Neuronal stem cell (in vitro differentiated cells): Measurements from ENCODE around the gene LECT2.

ENCODE experiments used
- DNase-seq: peaks from one replicate; pipeline ENCODE4 v3.0.0-alpha.2; 2013; ENCODE audit warnings: low spot score
- H2AFZ ChIP-seq: one replicate; pipeline ENCODE4 v1.6.1; 2013; ENCODE audit warnings: mild to moderate bottlenecking, low read length, inconsistent platforms
- H2AK5ac ChIP-seq: 2 replicates; pipeline ENCODE4 v1.6.1; 2013; ENCODE audit warnings: low read depth, mild to moderate bottlenecking, inconsistent platforms, low read length, moderate library complexity, mixed read lengths
- H2BK120ac ChIP-seq: 2 replicates; pipeline ENCODE4 v1.6.1; 2013; ENCODE audit warnings: low read depth, mild to moderate bottlenecking, inconsistent platforms, low read length, moderate library complexity, mixed read lengths
- H2BK12ac ChIP-seq: one replicate; pipeline ENCODE4 v1.6.1; 2013; ENCODE audit warnings: low read length, inconsistent platforms
- H2BK15ac ChIP-seq: 2 replicates; pipeline ENCODE4 v1.6.1; 2013; ENCODE audit warnings: mild to moderate bottlenecking, low read length, inconsistent platforms, mixed read lengths
- H2BK5ac ChIP-seq: one replicate; pipeline ENCODE4 v1.6.1; 2013; ENCODE audit warnings: inconsistent platforms, mild to moderate bottlenecking, low read length, moderate library complexity
- H3K14ac ChIP-seq: one replicate; pipeline ENCODE4 v1.6.1; 2013; ENCODE audit warnings: low read length, inconsistent platforms
- H3K18ac ChIP-seq: 2 replicates; pipeline ENCODE4 v1.6.1; 2013; ENCODE audit warnings: low read length, inconsistent platforms
- H3K23ac ChIP-seq: 2 replicates; pipeline ENCODE4 v1.6.1; 2013; ENCODE audit warnings: low read depth, mild to moderate bottlenecking, mixed read lengths, low read length, inconsistent platforms; ENCODE audit not compliant: poor library complexity
- H3K27ac ChIP-seq: replicated peaks from 3 replicates; pipeline ENCODE4 v1.5.1; 2013; ENCODE audit warnings: low read length, inconsistent platforms
- H3K27me3 ChIP-seq, 3 experiments: 2 replicates each; pipeline ENCODE4 v1.6.1; 2013; ENCODE audit warnings: low read length in 3 of 3, mild to moderate bottlenecking in 2 of 3, inconsistent platforms in 1 of 3, low read depth in 1 of 3, mixed read lengths in 1 of 3, moderate library complexity in 1 of 3; ENCODE audit not compliant: control insufficient read depth in 3 of 3, insufficient read depth in 3 of 3
- H3K36me3 ChIP-seq, 2 donors: replicated peaks in 1 of 2; 2 replicates each; pipeline ENCODE4 v1.6.1; 2013; ENCODE audit warnings: low read length in 2 of 2; ENCODE audit not compliant: control insufficient read depth in 2 of 2, insufficient read depth in 2 of 2
- H3K4ac ChIP-seq: 2 replicates; pipeline ENCODE4 v1.6.1; 2013; ENCODE audit warnings: inconsistent platforms, mild to moderate bottlenecking, low read length, moderate library complexity
- H3K4me1 ChIP-seq, 2 donors: 1 replicate in 1 of 2; 2 replicates in 1 of 2; pipeline ENCODE4 v1.6.1; 2013; ENCODE audit warnings: low read length in 2 of 2, low read depth in 1 of 2; ENCODE audit not compliant: control insufficient read depth in 2 of 2, insufficient read depth in 1 of 2
- H3K4me2 ChIP-seq: one replicate; pipeline ENCODE4 v1.6.1; 2013; ENCODE audit warnings: mild to moderate bottlenecking, low read length, inconsistent platforms; ENCODE audit not compliant: insufficient read depth, poor library complexity, severe bottlenecking
- H3K4me3 ChIP-seq, 2 donors: 2 replicates each; pipeline ENCODE4 v1.5.1; 2013; ENCODE audit warnings: low read length in 2 of 2, mild to moderate bottlenecking in 2 of 2, inconsistent platforms in 1 of 2, moderate library complexity in 1 of 2
- H3K79me1 ChIP-seq: one replicate; pipeline ENCODE4 v1.6.1; 2013; ENCODE audit warnings: low read depth, mild to moderate bottlenecking, inconsistent platforms, low read length, moderate library complexity
- H3K9ac ChIP-seq: one replicate; pipeline ENCODE4 v1.6.1; 2013; ENCODE audit warnings: mild to moderate bottlenecking, low read depth, low read length, inconsistent platforms; ENCODE audit not compliant: poor library complexity
- H3K9me3 ChIP-seq, 2 donors: replicated peaks in 1 of 2; 2 replicates each; pipeline versions ENCODE3 to v1.6.1; 2013; ENCODE audit warnings: low read length in 2 of 2, mild to moderate bottlenecking in 2 of 2, inconsistent platforms in 1 of 2, low read depth in 1 of 2, mixed read lengths in 1 of 2, moderate library complexity in 1 of 2; ENCODE audit not compliant: control insufficient read depth in 2 of 2, insufficient read depth in 1 of 2
- H4K8ac ChIP-seq: one replicate; pipeline ENCODE4 v1.6.1; 2013; ENCODE audit warnings: low read depth, mild to moderate bottlenecking, inconsistent platforms, low read length, moderate library complexity
- H4K91ac ChIP-seq: one replicate; pipeline ENCODE4 v1.6.1; 2013; ENCODE audit warnings: low read length, low read depth, mild to moderate bottlenecking, inconsistent platforms; ENCODE audit not compliant: poor library complexity
- WGBS, 2 donors: extraction: QIAGEN DNeasy Blood & Tissue Kit; methylation state at CpG; one replicate each; pipeline ENCODE4 v1.1.7; 2013; ENCODE audit warnings: missing lambda C conversion rate in 2 of 2, mixed read lengths in 1 of 2; ENCODE audit not compliant: insufficient read length in 2 of 2, insufficient replicate concordance in 1 of 2; ENCODE audit errors: extremely low coverage in 2 of 2; 5-methylcytosine and 5-hydroxymethylcytosine counted together

The LECT2 gene

DNA sequence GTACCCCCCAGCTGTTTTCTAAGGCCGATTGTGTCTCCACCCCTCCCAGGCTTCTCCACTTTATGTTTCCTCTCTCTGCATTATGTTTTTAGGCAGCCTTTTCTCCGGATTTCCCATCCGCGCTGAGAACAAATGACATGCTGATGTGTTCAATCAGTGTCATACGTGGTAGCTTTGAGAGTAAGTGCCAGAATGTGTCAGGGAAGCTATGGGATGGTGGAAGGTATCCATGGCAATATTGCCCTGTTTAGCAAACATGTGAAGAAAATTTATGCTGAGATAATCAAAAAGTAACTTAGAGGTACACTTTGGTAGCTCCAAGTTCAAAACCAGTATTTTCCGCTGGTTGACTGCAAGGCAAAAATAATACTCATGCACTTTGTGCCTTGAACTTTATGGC, 36.6 kb upstream of the LECT2 start:
- Histone ChIP-seq H4K91ac (no peak overlapping the region), H3K4me3 (no peak overlapping the region), H3K9me3 (no peaks in the 10 kb centered on the region), H3K4me2 (no peak overlapping the region), H3K4me1 (no peaks in the 10 kb centered on the region), H3K79me1 (no peaks in the 10 kb centered on the region), H4K8ac (no peak overlapping the region), H2AFZ (no peak overlapping the region), H3K14ac (no peak overlapping the region), H2BK12ac (no peak overlapping the region), H2AK5ac (no peak overlapping the region), H3K18ac (no peak overlapping the region), H2BK120ac (no peak overlapping the region), H2BK15ac (no peak overlapping the region), H3K27ac (no peak overlapping the region), H3K36me3 (no peaks in the 10 kb centered on the region), H2BK5ac (peak overlapping the region; percentile 32), H3K23ac (no peak overlapping the region), H3K4ac (no peak overlapping the region), H3K27me3 (peaks cover 0 to 3% (median 0%) of the 10 kb centered on the region in 3 experiments), H3K9ac (no peak overlapping the region)
- no CpG with 5 or more reads among the region's 6 CpGs for WGBS, 2 donors
- DNase-seq, result no peak

DNA sequence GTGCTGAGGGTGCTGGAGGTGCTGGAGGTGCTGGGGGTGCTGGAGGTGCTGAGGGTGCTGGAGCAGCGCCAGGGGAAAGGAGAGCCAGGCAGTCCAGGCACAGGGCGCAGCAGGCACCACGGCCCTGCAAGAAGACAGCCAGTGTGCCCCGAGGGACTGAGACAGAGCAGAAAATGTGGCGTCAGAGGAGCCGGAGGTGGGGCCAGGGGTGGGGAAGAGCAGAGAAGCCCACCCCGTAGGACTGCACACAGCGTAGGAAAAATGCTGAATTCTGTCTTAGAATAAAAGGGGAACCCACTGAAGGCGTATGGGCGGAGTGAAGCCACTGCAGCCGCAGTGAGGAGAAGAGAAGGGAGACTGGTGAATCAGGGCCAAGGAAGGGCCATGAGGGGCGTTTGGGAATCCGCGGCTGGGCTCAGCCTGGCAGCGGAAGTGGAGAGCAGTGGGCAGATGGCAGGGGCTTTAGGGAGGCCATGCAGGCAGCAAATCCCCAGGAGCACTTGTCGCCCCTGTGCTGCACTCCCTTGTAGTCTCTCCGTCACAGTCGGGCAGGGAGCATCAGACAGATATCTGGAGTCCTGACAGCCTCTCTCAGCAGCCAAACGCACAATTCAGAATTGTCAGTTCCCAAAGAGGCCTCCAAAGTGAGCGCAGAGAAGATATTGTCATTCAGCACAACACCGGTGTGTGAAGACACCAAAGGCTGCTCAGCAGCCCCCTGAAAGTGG, 35.9 kb upstream of the LECT2 start:
- Histone ChIP-seq H3K36me3 (no peaks in the 10 kb centered on the region), H3K4me1 (no peaks in the 10 kb centered on the region), H2BK12ac (no peak overlapping the region), H3K4ac (no peak overlapping the region), H3K27me3 (no peaks in the 10 kb centered on the region), H2AK5ac (no peak overlapping the region), H4K91ac (no peak overlapping the region), H3K4me3 (no peak overlapping the region), H4K8ac (no peak overlapping the region), H3K9me3 (no peaks in the 10 kb centered on the region), H2BK5ac (peak overlapping the region; percentile 32), H2BK15ac (no peak overlapping the region), H2AFZ (no peak overlapping the region), H2BK120ac (no peak overlapping the region), H3K9ac (no peak overlapping the region), H3K14ac (no peak overlapping the region), H3K4me2 (no peak overlapping the region), H3K18ac (peak overlapping the region; percentile 21), H3K79me1 (no peaks in the 10 kb centered on the region), H3K27ac (no peak overlapping the region), H3K23ac (peak overlapping the region; percentile 21)
- DNase-seq, result no peak
- no CpG with 5 or more reads among the region's 21 CpGs for whole genome bisulfite sequencing, 2 donors

DNA sequence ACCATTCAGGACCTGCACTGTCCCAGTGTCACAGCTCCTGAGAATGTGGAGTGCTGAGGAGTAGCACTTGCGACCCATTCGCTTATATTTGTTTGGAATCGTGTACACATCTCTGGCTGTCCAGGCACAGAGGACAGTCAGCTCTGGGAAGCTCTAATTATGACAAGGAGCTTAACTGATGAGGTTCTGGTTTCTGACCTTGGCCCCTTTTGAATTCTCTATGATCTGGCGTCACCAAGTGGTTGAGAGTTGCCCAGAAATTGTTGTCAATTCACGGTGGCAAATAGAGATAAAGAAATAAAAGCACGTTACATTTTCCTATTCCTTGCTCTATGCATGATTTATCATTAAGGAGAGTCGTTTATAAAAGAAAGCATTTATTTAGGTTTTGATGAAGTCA, 34.9 kb upstream of the LECT2 start:
- Histone ChIP-seq H3K27me3 (no peaks in the 10 kb centered on the region), H2AK5ac (no peak overlapping the region), H3K79me1 (no peaks in the 10 kb centered on the region), H3K36me3 (no peaks in the 10 kb centered on the region), H3K9me3 (no peaks in the 10 kb centered on the region), H3K9ac (no peak overlapping the region), H3K4ac (no peak overlapping the region), H2AFZ (no peak overlapping the region), H3K23ac (no peak overlapping the region), H4K8ac (no peak overlapping the region), H3K18ac (no peak overlapping the region), H3K4me1 (no peaks in the 10 kb centered on the region), H3K4me2 (no peak overlapping the region), H2BK120ac (no peak overlapping the region), H3K14ac (no peak overlapping the region), H2BK15ac (no peak overlapping the region), H4K91ac (no peak overlapping the region), H2BK12ac (no peak overlapping the region), H3K27ac (no peak overlapping the region), H2BK5ac (no peak overlapping the region), H3K4me3 (no peak overlapping the region)
- DNase-seq, result no peak
- WGBS, 2 donors, result 100% methylated on average over 1 of the region's 7 CpGs; no CpG with 5 or more reads in 1 of the 2 donors

DNA sequence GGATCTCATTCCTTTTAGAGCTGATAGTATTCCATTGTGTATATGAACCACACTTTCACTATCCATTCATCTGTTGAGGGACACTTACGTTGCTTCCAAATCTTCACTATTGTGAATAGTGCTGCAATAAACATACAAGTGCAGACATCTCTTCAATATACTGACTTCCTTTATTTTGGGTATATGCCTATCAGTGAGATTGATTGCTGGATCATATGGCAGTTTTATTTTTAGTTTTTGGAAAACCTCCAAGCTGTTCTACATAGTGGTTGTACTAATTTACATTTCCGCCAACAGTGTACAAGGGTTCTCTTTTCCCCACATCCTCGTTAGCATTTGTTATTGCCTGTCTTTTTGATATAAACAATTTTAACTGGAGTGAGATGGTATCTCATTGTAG, 33.8 kb upstream of the LECT2 start:
- Histone ChIP-seq H2AFZ (no peak overlapping the region), H3K23ac (no peak overlapping the region), H3K79me1 (no peaks in the 10 kb centered on the region), H3K4me1 (no peaks in the 10 kb centered on the region), H3K14ac (no peak overlapping the region), H3K9ac (no peak overlapping the region), H2BK12ac (no peak overlapping the region), H3K9me3 (no peaks in the 10 kb centered on the region), H3K27ac (no peak overlapping the region), H2AK5ac (no peak overlapping the region), H2BK120ac (no peak overlapping the region), H2BK15ac (no peak overlapping the region), H3K4ac (no peak overlapping the region), H3K36me3 (no peaks in the 10 kb centered on the region), H3K4me2 (no peak overlapping the region), H3K27me3 (no peaks in the 10 kb centered on the region), H2BK5ac (no peak overlapping the region), H4K8ac (no peak overlapping the region), H4K91ac (no peak overlapping the region), H3K18ac (no peak overlapping the region), H3K4me3 (no peak overlapping the region)
- WGBS, 2 donors, result no CpG with 5 or more reads among the region's 3 CpGs
- no peak for DNase-seq
